ENCODE data around the gene SRSF10. TPM values are rescaled to one million over a fixed set of nuclear protein-coding genes. Genes with fewer than 3 reads are reported as not detected.

Gene SRSF10
- polyA plus RNA-seq, 1 donor (not counting 4 experiments of a cell fraction or from before 2014, with no cell fraction given), result 116 TPM

- no peak overlapping the region for H2AFZ ChIP-seq (ENCODE audit: control insufficient read depth, low read length)
- H3K27me3 ChIP-seq (ENCODE audit: control insufficient read depth, extremely low read depth, insufficient read depth, low read length), result no peaks in the 10 kb centered on the region
- no peak overlapping the region for H3K9ac ChIP-seq (ENCODE audit: control insufficient read depth, extremely low read depth, insufficient read depth, low read length)
- dilution Hi-C loops (cut with MboI; ENCODE audit: extremely low pct_ligation_motif_present, low sequenced_read_pairs), result no loop called here
- H3K4me1 ChIP-seq (ENCODE audit: control insufficient read depth, extremely low read depth, insufficient read depth, low read length), result peaks cover 18% of the 10 kb centered on the region
- no peaks in the 10 kb centered on the region for H3K9me3 ChIP-seq (ENCODE audit: control insufficient read depth, low read depth, low read length)
- no peaks in the 10 kb centered on the region for H3K36me3 ChIP-seq (ENCODE audit: control insufficient read depth in 2 of 2, extremely low read depth in 1 of 2, insufficient read depth in 2 of 2, low read length in 2 of 2)
- H3K9me1 ChIP-seq (ENCODE audit: control insufficient read depth, extremely low read depth, insufficient read depth, low read length), result no peaks in the 10 kb centered on the region
- no peak overlapping the region for H3K4me2 ChIP-seq (ENCODE audit: control insufficient read depth, extremely low read depth, insufficient read depth, low read depth, low read length)
- H3K79me2 ChIP-seq (ENCODE audit: control insufficient read depth, insufficient read depth, low read length), result no peaks in the 10 kb centered on the region
- H3K27ac ChIP-seq (ENCODE audit: control insufficient read depth, insufficient read depth, low read length), result no peak overlapping the region
- no peaks in the 10 kb centered on the region for H4K20me1 ChIP-seq (ENCODE audit: control insufficient read depth, extremely low read depth, insufficient read depth, low read length)
- H3K4me3 ChIP-seq (ENCODE audit: control insufficient read depth in 2 of 3, extremely low read depth in 1 of 3, insufficient read depth in 2 of 3, low read depth in 1 of 3, low read length in 3 of 3), result no peak overlapping the region
- DNase-seq (ENCODE audit: low read depth, low spot score) (no peak), FAIRE-seq (no peak)
- TF ChIP-seq EZH2 (IDR thresholded peaks at IDR 0.05; ENCODE audit: low read length), result no peak
- TF ChIP-seq CTCF (optimal IDR thresholded peaks at IDR 0.05 in 1 of 3, IDR thresholded peaks at IDR 0.05 in 1 of 3, conservative IDR thresholded peaks at IDR 0.05 in 1 of 3; ENCODE audit: extremely low read depth in 1 of 3, insufficient read depth in 2 of 3, low read length in 3 of 3), result no peak
Observed at GRCh38 chr1:24020470-24020869, 40.3 kb upstream of the SRSF10 start.

GRCh38 chr1:24020025-24020424 lies 39.9 kb upstream of the SRSF10 start:
- no peak for FAIRE-seq
- Histone ChIP-seq H4K20me1 (ENCODE audit: control insufficient read depth, extremely low read depth, insufficient read depth, low read length) (no peaks in the 10 kb centered on the region), H3K4me3 (ENCODE audit: control insufficient read depth in 2 of 3, extremely low read depth in 1 of 3, insufficient read depth in 2 of 3, low read depth in 1 of 3, low read length in 3 of 3) (no peak overlapping the region), H3K79me2 (ENCODE audit: control insufficient read depth, insufficient read depth, low read length) (no peaks in the 10 kb centered on the region), H3K9ac (ENCODE audit: control insufficient read depth, extremely low read depth, insufficient read depth, low read length) (no peak overlapping the region), H2AFZ (ENCODE audit: control insufficient read depth, low read length) (no peak overlapping the region), H3K36me3 (ENCODE audit: control insufficient read depth in 2 of 2, extremely low read depth in 1 of 2, insufficient read depth in 2 of 2, low read length in 2 of 2) (no peaks in the 10 kb centered on the region), H3K27ac (ENCODE audit: control insufficient read depth, insufficient read depth, low read length) (no peak overlapping the region), H3K4me1 (ENCODE audit: control insufficient read depth, extremely low read depth, insufficient read depth, low read length) (peaks cover 18% of the 10 kb centered on the region), H3K9me1 (ENCODE audit: control insufficient read depth, extremely low read depth, insufficient read depth, low read length) (no peaks in the 10 kb centered on the region), H3K27me3 (ENCODE audit: control insufficient read depth, extremely low read depth, insufficient read depth, low read length) (no peaks in the 10 kb centered on the region), H3K9me3 (ENCODE audit: control insufficient read depth, low read depth, low read length) (no peaks in the 10 kb centered on the region), H3K4me2 (ENCODE audit: control insufficient read depth, extremely low read depth, insufficient read depth, low read depth, low read length) (no peak overlapping the region)
- dilution Hi-C loops (cut with MboI; ENCODE audit: extremely low pct_ligation_motif_present, low sequenced_read_pairs), result no loop called here
- TF ChIP-seq CTCF (optimal IDR thresholded peaks at IDR 0.05 in 1 of 3, IDR thresholded peaks at IDR 0.05 in 1 of 3, conservative IDR thresholded peaks at IDR 0.05 in 1 of 3; ENCODE audit: extremely low read depth in 1 of 3, insufficient read depth in 2 of 3, low read length in 3 of 3) (no peak), EZH2 (IDR thresholded peaks at IDR 0.05; ENCODE audit: low read length) (no peak)
- no peak for DNase-seq (ENCODE audit: low read depth, low spot score)

All from keratinocyte (primary cell).